ENCODE results near the gene HMG20A. TPM values are rescaled to one million over a fixed set of nuclear protein-coding genes. Genes with fewer than 3 reads are reported as not detected.
A peak's percentile ranks its signal among the peaks of the same experiment; 100 is the strongest.

The HMG20A gene
- total and polyA plus RNA-seq, 9 of the 15 experiments (the other 6 are each of a cell fraction or from before 2014, with no cell fraction given) = 25.0 to 68.1 (median 38.9) TPM

GRCh38 chr15:77496715-77497109, 76.0 kb downstream of the HMG20A start (continued):
- peak; percentile 92 for TF ChIP-seq REST (IDR thresholded peaks at IDR 0.05; ENCODE audit: borderline replicate concordance)
- TF ChIP-seq REST (CRISPR knock-in tag; IDR thresholded peaks at IDR 0.05; ENCODE audit: low read depth) = no peak
- TF ChIP-seq PCBP1 (IDR thresholded peaks at IDR 0.05; ENCODE audit: low read depth, low read length, poor library complexity, severe bottlenecking) = no peak
- no peak for TF ChIP-seq ETS1 (conservative IDR thresholded peaks at IDR 0.05; ENCODE audit: control insufficient read depth, low read depth, low read length)
- TF ChIP-seq ZFPM2 (CRISPR knock-in tag; IDR thresholded peaks at IDR 0.05) = no peak
- TF ChIP-seq STAG1 (CRISPR knock-in tag; IDR thresholded peaks at IDR 0.05; ENCODE audit: borderline replicate concordance) = peak; percentile 77
- TF ChIP-seq ATF6 (CRISPR knock-in tag; IDR thresholded peaks at IDR 0.05) = no peak
- no peak for TF ChIP-seq SIX5 (IDR thresholded peaks at IDR 0.05; ENCODE audit: borderline replicate concordance in 1 of 2, insufficient read depth in 1 of 2, low read depth in 1 of 2, low read length in 2 of 2)
- no peak for TF ChIP-seq ZFP30 (CRISPR knock-in tag; IDR thresholded peaks at IDR 0.05; ENCODE audit: borderline replicate concordance)
- TF ChIP-seq RNF2 (IDR thresholded peaks at IDR 0.05) = no peak
- TF ChIP-seq CBX8 (IDR thresholded peaks at IDR 0.05; ENCODE audit: borderline replicate concordance, extremely low read depth, low read depth, low read length, poor library complexity, severe bottlenecking) = no peak
- TF ChIP-seq MYNN (IDR thresholded peaks at IDR 0.05) = 0 out of 2 replicates have a peak, but pooled peaks have one; percentile 22
- no peak for TF ChIP-seq MYNN (CRISPR knock-in tag; IDR thresholded peaks at IDR 0.05)
- peak; percentile 28; the same call in 1 of the 2 replicates for TF ChIP-seq NFE2 (IDR thresholded peaks at IDR 0.05; ENCODE audit: low read depth)
- TF ChIP-seq, protein P1, sequence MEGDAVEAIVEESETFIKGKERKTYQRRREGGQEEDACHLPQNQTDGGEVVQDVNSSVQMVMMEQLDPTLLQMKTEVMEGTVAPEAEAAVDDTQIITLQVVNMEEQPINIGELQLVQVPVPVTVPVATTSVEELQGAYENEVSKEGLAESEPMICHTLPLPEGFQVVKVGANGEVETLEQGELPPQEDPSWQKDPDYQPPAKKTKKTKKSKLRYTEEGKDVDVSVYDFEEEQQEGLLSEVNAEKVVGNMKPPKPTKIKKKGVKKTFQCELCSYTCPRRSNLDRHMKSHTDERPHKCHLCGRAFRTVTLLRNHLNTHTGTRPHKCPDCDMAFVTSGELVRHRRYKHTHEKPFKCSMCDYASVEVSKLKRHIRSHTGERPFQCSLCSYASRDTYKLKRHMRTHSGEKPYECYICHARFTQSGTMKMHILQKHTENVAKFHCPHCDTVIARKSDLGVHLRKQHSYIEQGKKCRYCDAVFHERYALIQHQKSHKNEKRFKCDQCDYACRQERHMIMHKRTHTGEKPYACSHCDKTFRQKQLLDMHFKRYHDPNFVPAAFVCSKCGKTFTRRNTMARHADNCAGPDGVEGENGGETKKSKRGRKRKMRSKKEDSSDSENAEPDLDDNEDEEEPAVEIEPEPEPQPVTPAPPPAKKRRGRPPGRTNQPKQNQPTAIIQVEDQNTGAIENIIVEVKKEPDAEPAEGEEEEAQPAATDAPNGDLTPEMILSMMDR (IDR thresholded peaks at IDR 0.05 in 2 of 3, conservative IDR thresholded peaks at IDR 0.05 in 1 of 3; ENCODE audit: insufficient read depth in 2 of 3, low read depth in 1 of 3, low read length in 3 of 3) = peak; percentile 92 to 95 (median 93)
